Measurements from ENCODE around the gene ASAP3. TPM values are rescaled to one million over a fixed set of nuclear protein-coding genes. Genes with fewer than 3 reads are reported as not detected.

ASAP3 gene
- 35.9 TPM for total RNA-seq
- long read RNA-seq, full-length matches to known transcripts: 41 of 84 reads
- long read RNA-seq, partial matches to known transcripts: 19 of 84 reads
- long read RNA-seq, other reads (novel, unspliced or antisense): 24 of 84 reads

GRCh38 chr1:23483321-23484252 is at the start of gene ASAP3:
ASAP3 (minus strand) TSS chr1:23484179; CDS start chr1:23484133, 46 bp downstream.
- Histone ChIP-seq H3K4me3 (peak within 1 kb of the TSS; percentile 72), H3K9me3 (no peaks in the 10 kb centered on the region), H3K27me3 (no peaks in the 10 kb centered on the region), H3K4me1 (peaks cover 20% of the 10 kb centered on the region), H3K36me3 (no peaks in the 10 kb centered on the region), H3K27ac (peak within 1 kb of the TSS; percentile 77)
- peak; percentile 12 for TF ChIP-seq CTCF (IDR thresholded peaks at IDR 0.05)
- DNase-seq (peak; percentile 76), ATAC-seq (peak; percentile 1)
- intact Hi-C loops (cut with DNase I): no loop called here

- DNase-seq (no peak), ATAC-seq (peak; percentile 71)
- H3K27me3 ChIP-seq: no peaks in the 10 kb centered on the region
- no peaks in the 10 kb centered on the region for H3K9me3 ChIP-seq
- no peaks in the 10 kb centered on the region for H3K36me3 ChIP-seq
- H3K4me1 ChIP-seq: peaks cover 36% of the 10 kb centered on the region
- H3K4me3 ChIP-seq: no peak overlapping the region
- H3K27ac ChIP-seq: peak overlapping the region; percentile 19
- intact Hi-C loops (cut with DNase I): no loop called here
- TF ChIP-seq CTCF (IDR thresholded peaks at IDR 0.05): no peak
Measured at GRCh38 chr1:23533246-23534023, 49.5 kb upstream of the ASAP3 start.

- H3K27ac ChIP-seq: no peak overlapping the region
- no peaks in the 10 kb centered on the region for H3K9me3 ChIP-seq
- TF ChIP-seq CTCF (IDR thresholded peaks at IDR 0.05): no peak
- no peak for DNase-seq
- H3K4me1 ChIP-seq: peaks cover 50% of the 10 kb centered on the region
- no peak for ATAC-seq
- intact Hi-C loops (cut with DNase I): no loop called here
- H3K4me3 ChIP-seq: peak overlapping the region; percentile 39
- no peaks in the 10 kb centered on the region for H3K27me3 ChIP-seq
- H3K36me3 ChIP-seq: no peaks in the 10 kb centered on the region
Measured at GRCh38 chr1:23531562-23532094, 47.6 kb upstream of the ASAP3 start.

GRCh38 chr1:23530747-23531561 is 47.0 kb upstream of the ASAP3 start, which contains the start of gene E2F2:
E2F2 (minus strand) TSS chr1:23531233; CDS start chr1:23530793, 440 bp downstream.
- peaks cover 50% of the 10 kb centered on the region for H3K4me1 ChIP-seq
- no peak within 1 kb of the TSS for H3K27ac ChIP-seq

More at GRCh38 chr1:23530747-23531561, 47.0 kb upstream of the ASAP3 start, which contains the start of gene E2F2:
- peak; percentile 75 for ATAC-seq
- Histone ChIP-seq H3K4me3 (peak within 1 kb of the TSS; percentile 52), H3K36me3 (no peaks in the 10 kb centered on the region), H3K27me3 (no peaks in the 10 kb centered on the region), H3K9me3 (no peaks in the 10 kb centered on the region)
- DNase-seq: peak; percentile 90
- intact Hi-C loops (cut with DNase I): no loop called here
- TF ChIP-seq CTCF (IDR thresholded peaks at IDR 0.05): peak; percentile 12
